Measurements from ENCODE around the gene ABCC3.

- TF ChIP-seq CTCF (IDR thresholded peaks at IDR 0.05 in 2 of 3, conservative IDR thresholded peaks at IDR 0.05 in 1 of 3; ENCODE audit: borderline replicate concordance in 1 of 3, insufficient read depth in 1 of 3, low read depth in 2 of 3, low read length in 2 of 3) (no peak), EZH2phosphoT487 (IDR thresholded peaks at IDR 0.05; ENCODE audit: borderline replicate concordance) (no peak), JUND (IDR thresholded peaks at IDR 0.05) (no peak), RAD21 (IDR thresholded peaks at IDR 0.05; ENCODE audit: low read depth) (no peak), POLR2A (IDR thresholded peaks at IDR 0.05; ENCODE audit: borderline replicate concordance, extremely low read depth, insufficient read depth, insufficient read length) (no peak), POLR2AphosphoS5 (IDR thresholded peaks at IDR 0.05; ENCODE audit: low read depth, low read length) (no peak), EZH2 (IDR thresholded peaks at IDR 0.05) (no peak)
- TF ChIP-seq, protein P1, sequence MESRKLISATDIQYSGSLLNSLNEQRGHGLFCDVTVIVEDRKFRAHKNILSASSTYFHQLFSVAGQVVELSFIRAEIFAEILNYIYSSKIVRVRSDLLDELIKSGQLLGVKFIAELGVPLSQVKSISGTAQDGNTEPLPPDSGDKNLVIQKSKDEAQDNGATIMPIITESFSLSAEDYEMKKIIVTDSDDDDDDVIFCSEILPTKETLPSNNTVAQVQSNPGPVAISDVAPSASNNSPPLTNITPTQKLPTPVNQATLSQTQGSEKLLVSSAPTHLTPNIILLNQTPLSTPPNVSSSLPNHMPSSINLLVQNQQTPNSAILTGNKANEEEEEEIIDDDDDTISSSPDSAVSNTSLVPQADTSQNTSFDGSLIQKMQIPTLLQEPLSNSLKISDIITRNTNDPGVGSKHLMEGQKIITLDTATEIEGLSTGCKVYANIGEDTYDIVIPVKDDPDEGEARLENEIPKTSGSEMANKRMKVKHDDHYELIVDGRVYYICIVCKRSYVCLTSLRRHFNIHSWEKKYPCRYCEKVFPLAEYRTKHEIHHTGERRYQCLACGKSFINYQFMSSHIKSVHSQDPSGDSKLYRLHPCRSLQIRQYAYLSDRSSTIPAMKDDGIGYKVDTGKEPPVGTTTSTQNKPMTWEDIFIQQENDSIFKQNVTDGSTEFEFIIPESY (IDR thresholded peaks at IDR 0.05; ENCODE audit: extremely low read depth, insufficient replicate concordance, low read length): no peak
These were observed 44.4 kb downstream of the ABCC3 start for GRCh38 chr17:50679008-50679544.
